ENCODE results near the gene CDH8. TPM values are rescaled to one million over a fixed set of nuclear protein-coding genes. Genes with fewer than 3 reads are reported as not detected.

The CDH8 gene, protein sequence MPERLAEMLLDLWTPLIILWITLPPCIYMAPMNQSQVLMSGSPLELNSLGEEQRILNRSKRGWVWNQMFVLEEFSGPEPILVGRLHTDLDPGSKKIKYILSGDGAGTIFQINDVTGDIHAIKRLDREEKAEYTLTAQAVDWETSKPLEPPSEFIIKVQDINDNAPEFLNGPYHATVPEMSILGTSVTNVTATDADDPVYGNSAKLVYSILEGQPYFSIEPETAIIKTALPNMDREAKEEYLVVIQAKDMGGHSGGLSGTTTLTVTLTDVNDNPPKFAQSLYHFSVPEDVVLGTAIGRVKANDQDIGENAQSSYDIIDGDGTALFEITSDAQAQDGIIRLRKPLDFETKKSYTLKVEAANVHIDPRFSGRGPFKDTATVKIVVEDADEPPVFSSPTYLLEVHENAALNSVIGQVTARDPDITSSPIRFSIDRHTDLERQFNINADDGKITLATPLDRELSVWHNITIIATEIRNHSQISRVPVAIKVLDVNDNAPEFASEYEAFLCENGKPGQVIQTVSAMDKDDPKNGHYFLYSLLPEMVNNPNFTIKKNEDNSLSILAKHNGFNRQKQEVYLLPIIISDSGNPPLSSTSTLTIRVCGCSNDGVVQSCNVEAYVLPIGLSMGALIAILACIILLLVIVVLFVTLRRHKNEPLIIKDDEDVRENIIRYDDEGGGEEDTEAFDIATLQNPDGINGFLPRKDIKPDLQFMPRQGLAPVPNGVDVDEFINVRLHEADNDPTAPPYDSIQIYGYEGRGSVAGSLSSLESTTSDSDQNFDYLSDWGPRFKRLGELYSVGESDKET
- total RNA-seq = under 0.01 and 0.50 TPM in 2 replicates

GRCh38 chr16:62036101-62036801 lies at the start of gene CDH8:
TSS of gene CDH8 (minus strand) at chr16:62036438. CDS start at chr16:62021403, 15,035 bp downstream.

All from bladder microvascular endothelial cell (primary cell).